Suppressor macrophage (primary cell): ENCODE measurements around the gene HBE1.

Experiments used
- DNase-seq, 4 experiments: peaks; one replicate each; pipeline ENCODE4 v3.0.0-alpha.2; 2020 to 2022

HBE1 gene

GRCh38 chr11:5232821-5233220, 36.9 kb downstream of the HBE1 start:
- no peak for DNase-seq

DNA sequence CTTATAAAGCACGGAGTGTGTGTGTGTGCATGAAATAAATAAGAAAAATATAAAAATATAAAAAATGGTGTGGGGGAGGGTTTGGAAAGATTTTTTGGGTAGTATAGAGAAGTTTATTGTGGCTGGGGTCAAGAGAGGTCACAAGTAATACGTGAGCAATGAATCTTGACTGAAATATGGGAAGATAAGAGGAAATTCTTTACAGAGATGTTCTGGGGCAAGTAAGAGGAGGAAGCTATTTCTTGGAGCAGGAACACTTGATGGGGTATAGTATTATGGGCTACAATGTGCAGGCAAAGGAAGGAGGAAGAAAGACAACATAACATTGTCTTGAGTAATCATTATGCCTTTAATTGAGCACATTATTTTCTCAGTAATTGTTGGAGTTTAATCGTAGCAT, 37.6 kb downstream of the HBE1 start:
- peak in 2 of 4 experiments; percentile 24 to 25 for DNase-seq

GRCh38 chr11:5231111-5231510, 38.6 kb downstream of the HBE1 start:
- DNase-seq, result no peak

DNA sequence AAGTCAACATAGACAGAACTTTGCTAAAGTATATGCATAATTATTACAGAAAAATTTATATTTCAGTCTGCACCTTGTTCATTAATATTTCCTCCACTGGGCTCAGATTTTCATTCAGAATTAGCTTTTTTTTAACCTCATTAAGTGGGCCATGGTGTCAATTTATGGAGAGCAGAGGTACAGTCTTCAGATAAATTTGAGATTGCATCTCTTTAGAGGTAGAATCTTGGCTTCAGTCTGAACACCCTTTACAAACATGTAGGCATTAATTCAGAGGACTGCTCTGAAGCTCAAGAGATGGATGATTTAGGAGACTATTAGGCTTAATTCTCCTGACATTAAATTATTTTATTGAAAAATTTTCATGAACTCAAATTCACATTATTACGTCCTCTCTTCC, 39.5 kb downstream of the HBE1 start:
- no peak for DNase-seq

DNA sequence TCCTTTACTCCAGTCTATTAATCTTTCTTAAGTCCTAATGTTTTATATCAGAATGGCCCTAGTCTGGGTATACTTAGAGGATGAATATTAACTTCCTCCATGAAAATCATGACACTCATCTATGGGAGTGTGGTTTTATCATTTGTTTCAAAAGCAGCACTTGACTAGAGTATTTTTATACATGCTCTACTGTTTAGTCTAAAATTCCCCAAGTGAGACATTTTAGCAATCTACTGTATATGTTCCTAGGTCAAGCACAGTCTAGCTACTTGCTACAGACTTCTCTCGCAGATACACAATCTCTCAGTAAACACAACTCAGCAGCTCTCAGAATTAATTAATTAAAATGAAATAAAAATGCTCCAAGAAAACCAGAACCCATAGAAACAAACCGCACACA, 39.9 kb downstream of the HBE1 start:
- no peak for DNase-seq

GRCh38 chr11:5229356-5229755, 40.4 kb downstream of the HBE1 start:
- DNase-seq, result no peak

DNA sequence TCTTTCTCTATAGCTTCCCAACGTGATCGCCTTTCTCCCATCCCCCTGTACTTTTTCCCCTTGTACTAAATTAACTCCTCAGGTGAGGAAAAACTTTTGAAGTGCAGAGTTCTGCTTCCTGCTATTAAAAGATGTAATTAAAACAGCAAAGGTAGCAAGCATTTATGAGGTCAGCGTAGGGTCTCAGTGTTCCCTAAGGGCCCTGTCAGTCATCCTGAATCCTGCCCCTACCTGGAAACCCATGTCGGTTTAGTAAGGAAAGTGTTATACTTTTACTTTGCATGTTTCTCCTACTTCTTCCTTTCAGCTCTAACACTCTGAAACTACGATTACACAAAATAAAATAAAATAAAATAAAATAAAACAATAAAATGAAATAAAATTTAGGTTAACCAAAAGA, 41.6 kb downstream of the HBE1 start:
- DNase-seq, result no peak

DNA sequence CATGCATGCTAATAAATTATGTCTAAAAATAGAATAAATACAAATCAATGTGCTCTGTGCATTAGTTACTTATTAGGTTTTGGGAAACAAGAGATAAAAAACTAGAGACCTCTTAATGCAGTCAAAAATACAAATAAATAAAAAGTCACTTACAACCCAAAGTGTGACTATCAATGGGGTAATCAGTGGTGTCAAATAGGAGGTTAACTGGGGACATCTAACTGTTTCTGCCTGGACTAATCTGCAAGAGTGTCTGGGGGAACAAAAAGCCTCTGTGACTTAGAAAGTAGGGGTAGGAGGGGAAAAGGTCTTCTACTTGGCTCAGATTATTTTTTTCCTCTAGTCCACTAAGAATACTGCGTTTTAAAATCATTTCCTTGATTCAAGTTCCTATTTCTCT, 42.1 kb downstream of the HBE1 start:
- DNase-seq, result no peak

- no peak for DNase-seq
Observed at GRCh38 chr11:5226732-5227310, 42.9 kb downstream of the HBE1 start, which contains the start of gene HBB. TSS of gene HBB (minus strand) at chr11:5227071. CDS start at chr11:5227021, 50 bp downstream.

DNA sequence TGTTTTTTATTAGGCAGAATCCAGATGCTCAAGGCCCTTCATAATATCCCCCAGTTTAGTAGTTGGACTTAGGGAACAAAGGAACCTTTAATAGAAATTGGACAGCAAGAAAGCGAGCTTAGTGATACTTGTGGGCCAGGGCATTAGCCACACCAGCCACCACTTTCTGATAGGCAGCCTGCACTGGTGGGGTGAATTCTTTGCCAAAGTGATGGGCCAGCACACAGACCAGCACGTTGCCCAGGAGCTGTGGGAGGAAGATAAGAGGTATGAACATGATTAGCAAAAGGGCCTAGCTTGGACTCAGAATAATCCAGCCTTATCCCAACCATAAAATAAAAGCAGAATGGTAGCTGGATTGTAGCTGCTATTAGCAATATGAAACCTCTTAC, 44.3 kb downstream of the HBE1 start:
- no peak for DNase-seq

DNA sequence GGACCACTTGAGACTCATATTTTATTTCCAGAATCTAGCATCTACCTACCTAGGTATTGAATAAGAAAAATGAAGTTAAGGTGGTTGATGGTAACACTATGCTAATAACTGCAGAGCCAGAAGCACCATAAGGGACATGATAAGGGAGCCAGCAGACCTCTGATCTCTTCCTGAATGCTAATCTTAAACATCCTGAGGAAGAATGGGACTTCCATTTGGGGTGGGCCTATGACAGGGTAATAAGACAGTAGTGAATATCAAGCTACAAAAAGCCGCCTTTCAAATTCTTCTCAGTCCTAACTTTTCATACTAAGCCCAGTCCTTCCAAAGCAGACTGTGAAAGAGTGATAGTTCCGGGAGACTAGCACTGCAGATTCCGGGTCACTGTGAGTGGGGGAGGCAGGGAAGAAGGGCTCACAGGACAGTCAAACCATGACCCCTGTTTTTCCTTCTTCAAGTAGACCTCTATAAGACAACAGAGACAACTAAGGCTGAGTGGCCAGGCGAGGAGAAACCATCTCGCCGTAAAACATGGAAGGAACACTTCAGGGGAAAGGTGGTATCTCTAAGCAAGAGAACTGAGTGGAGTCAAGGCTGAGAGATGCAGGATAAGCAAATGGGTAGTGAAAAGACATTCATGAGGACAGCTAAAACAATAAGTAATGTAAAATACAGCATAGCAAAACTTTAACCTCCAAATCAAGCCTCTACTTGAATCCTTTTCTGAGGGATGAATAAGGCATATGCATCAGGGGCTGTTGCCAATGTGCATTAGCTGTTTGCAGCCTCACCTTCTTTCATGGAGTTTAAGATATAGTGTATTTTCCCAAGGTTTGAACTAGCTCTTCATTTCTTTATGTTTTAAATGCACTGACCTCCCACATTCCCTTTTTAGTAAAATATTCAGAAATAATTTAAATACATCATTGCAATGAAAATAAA, 44.9 kb downstream of the HBE1 start:
- DNase-seq, result no peak

DNA sequence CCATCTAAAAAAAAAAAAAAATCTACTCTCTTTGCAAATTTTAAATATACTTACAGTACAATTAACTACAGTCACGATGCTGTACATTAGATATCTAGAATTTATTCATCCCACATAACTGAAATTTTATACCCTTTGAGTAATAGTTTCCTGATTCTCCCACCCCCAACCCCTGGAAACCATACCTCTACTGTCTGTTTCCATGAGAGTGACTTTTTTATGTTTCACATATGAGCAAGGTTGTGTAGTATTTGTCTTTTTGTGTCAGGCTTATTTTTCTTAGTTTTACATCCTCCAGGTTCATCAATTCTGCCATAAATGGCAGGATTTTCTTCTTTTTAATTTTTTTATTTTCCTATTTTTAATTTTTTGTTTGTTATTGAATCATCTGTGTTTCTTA, 46.1 kb downstream of the HBE1 start:
- DNase-seq, result no peak

GRCh38 chr11:5223146-5223545, 46.6 kb downstream of the HBE1 start:
- DNase-seq, result no peak
